ENCODE data around the gene TOM1. TPM values are rescaled to one million over a fixed set of nuclear protein-coding genes. Genes with fewer than 3 reads are reported as not detected.

The TOM1 gene
- total RNA-seq, 1 experiment from 2014 or later = 22.3 TPM

- 0 out of 7 replicates have a peak overlapping the region, but pooled peaks of 1 of the 3 experiments have one; percentile 16 for H3K27ac Mint-ChIP-seq
Measured at GRCh38 chr22:35305525-35306070, 5.9 kb downstream of the TOM1 start.

More at GRCh38 chr22:35305525-35306070, 5.9 kb downstream of the TOM1 start:
- Histone ChIP-seq H3K9ac (ENCODE audit: extremely low read depth, insufficient read length, low read length) (no peak overlapping the region), H2BK20ac (ENCODE audit: low read depth, low read length, poor library complexity, severe bottlenecking) (no peak overlapping the region), H3T11ph (ENCODE audit: low read length) (no peak overlapping the region), H3K56ac (ENCODE audit: insufficient read length, low read depth, low read length) (no peak overlapping the region), H3K79me2 (ENCODE audit: insufficient read depth, low read length) (no peaks in the 10 kb centered on the region), H2BK12ac (ENCODE audit: insufficient read length, low read depth, low read length) (no peak overlapping the region), H4K8ac (replicated peaks; ENCODE audit: insufficient read length, low read depth, low read length) (no peak overlapping the region), H2BK15ac (ENCODE audit: low read depth, low read length) (no peak overlapping the region), H3K4me1 (ENCODE audit: insufficient read depth, low read length) (no peaks in the 10 kb centered on the region), H3K9me3 (ENCODE audit: control insufficient read depth, low read depth, low read length) (no peaks in the 10 kb centered on the region), H2AFZ (ENCODE audit: low read length) (no peak overlapping the region), H4K91ac (ENCODE audit: insufficient read length, low read depth, low read length) (no peak overlapping the region), H2BK120ac (ENCODE audit: low read depth, low read length, poor library complexity, severe bottlenecking) (no peak overlapping the region), H3K4me2 (ENCODE audit: insufficient read depth, insufficient read length, low read length) (no peak overlapping the region), H3K27ac (ENCODE audit: insufficient read length, low read depth, low read length) (no peak overlapping the region), H3K27me3 (ENCODE audit: insufficient read depth, low read length) (no peaks in the 10 kb centered on the region), H4K20me1 (ENCODE audit: control insufficient read depth, insufficient read depth, insufficient read length) (peaks cover 3% of the 10 kb centered on the region), H3K23me2 (ENCODE audit: insufficient read length, low read depth, low read length, poor library complexity, severe bottlenecking) (no peaks in the 10 kb centered on the region), H3K23ac (ENCODE audit: insufficient read length, low read depth, low read length) (no peak overlapping the region), H3K4ac (ENCODE audit: low read depth, low read length) (no peak overlapping the region), H4K5ac (ENCODE audit: insufficient read length, low read depth, low read length) (no peak overlapping the region), H2AK5ac (ENCODE audit: insufficient read length, low read length) (no peak overlapping the region), H3K79me1 (ENCODE audit: insufficient read depth, low read depth, low read length, poor library complexity, severe bottlenecking) (no peaks in the 10 kb centered on the region), H2BK5ac (ENCODE audit: insufficient read length, low read length) (no peak overlapping the region), H3K18ac (ENCODE audit: insufficient read length, low read depth, low read length) (no peak overlapping the region), H3K14ac (ENCODE audit: insufficient read depth, low read length) (no peak overlapping the region)
- Mint-ChIP-seq H3K4me3 (no peak overlapping the region), H3K27me3 (ENCODE audit: low read depth) (no peaks in the 10 kb centered on the region), H3K4me1 (peaks cover 11 to 17% of the 10 kb centered on the region in 2 experiments), H3K9me3 (no peaks in the 10 kb centered on the region), H3K36me3 (ENCODE audit: insufficient read depth in 1 of 3, low read depth in 3 of 3) (no peaks in the 10 kb centered on the region)
- no peak for DNase-seq
- WGBS (ENCODE audit: extremely low coverage, insufficient read length, low lambda C conversion rate) = no CpG with 5 or more reads among the region's 8 CpGs
- TF ChIP-seq CTCF (conservative IDR thresholded peaks at IDR 0.05) = no peak
